LNCAP (cell line): ENCODE results near the gene RPRD2.

Experiments used
- TF ChIP-seq, protein P1 (sequence below): fragments of 450-650 bp; IDR thresholded peaks from 2 replicates; pipeline ENCODE4 v1.5.1; 2017; ENCODE audit warnings: mild to moderate bottlenecking

Gene RPRD2

GRCh38 chr1:150410582-150411101 is 46.7 kb downstream of the RPRD2 start:
- TF ChIP-seq, protein P1, sequence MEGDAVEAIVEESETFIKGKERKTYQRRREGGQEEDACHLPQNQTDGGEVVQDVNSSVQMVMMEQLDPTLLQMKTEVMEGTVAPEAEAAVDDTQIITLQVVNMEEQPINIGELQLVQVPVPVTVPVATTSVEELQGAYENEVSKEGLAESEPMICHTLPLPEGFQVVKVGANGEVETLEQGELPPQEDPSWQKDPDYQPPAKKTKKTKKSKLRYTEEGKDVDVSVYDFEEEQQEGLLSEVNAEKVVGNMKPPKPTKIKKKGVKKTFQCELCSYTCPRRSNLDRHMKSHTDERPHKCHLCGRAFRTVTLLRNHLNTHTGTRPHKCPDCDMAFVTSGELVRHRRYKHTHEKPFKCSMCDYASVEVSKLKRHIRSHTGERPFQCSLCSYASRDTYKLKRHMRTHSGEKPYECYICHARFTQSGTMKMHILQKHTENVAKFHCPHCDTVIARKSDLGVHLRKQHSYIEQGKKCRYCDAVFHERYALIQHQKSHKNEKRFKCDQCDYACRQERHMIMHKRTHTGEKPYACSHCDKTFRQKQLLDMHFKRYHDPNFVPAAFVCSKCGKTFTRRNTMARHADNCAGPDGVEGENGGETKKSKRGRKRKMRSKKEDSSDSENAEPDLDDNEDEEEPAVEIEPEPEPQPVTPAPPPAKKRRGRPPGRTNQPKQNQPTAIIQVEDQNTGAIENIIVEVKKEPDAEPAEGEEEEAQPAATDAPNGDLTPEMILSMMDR: no peak

- TF ChIP-seq, protein P1: no peak
Observed at GRCh38 chr1:150414592-150414991, 50.6 kb downstream of the RPRD2 start.

GRCh38 chr1:150415800-150416199 is 51.9 kb downstream of the RPRD2 start:
- TF ChIP-seq, protein P1: no peak

GRCh38 chr1:150420560-150421265 is 56.8 kb downstream of the RPRD2 start:
- TF ChIP-seq, protein P1: no peak

DNA sequence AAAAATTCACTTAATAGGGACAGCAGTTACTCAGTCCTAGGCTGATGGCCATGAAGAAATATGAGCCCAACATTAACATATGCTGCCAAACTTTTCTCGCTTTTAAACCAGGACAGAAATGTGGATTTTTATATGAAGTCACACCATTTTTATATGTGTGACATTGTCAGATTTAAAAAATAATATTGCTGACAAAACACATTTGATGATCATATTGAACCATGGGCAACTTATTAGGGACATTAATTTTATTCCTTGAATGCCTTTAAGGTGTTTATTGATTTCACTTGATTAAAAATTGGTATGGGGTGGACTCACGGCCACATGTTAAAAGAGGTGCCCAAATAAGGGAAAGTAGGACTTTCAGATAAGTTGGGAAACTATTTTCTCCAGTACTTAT is 58.6 kb downstream of the RPRD2 start:
- TF ChIP-seq, protein P1: no peak

GRCh38 chr1:150429805-150430204 is 65.9 kb downstream of the RPRD2 start:
- TF ChIP-seq, protein P1: no peak; the same call in 1 of the 2 replicates

- TF ChIP-seq, protein P1: no peak
Observed at GRCh38 chr1:150441121-150441520, 77.2 kb downstream of the RPRD2 start.
